Right cardiac atrium (tissue), 5 donors: ENCODE measurements around the gene HCN2. TPM values are rescaled to one million over a fixed set of nuclear protein-coding genes. Genes with fewer than 3 reads are reported as not detected.
A peak's percentile ranks its signal among the peaks of the same experiment; 100 is the strongest.

Experiments used
- ATAC-seq, 2 donors: fragments of 200-7000 bp; cut with Tn5 transposase; one replicate each; pipeline versions ENCODE4 v1.8.0 to v1.9.1; 2020; ENCODE audit warnings: moderate library complexity in 2 of 2, mild to moderate bottlenecking in 1 of 2
- DNase-seq, 3 donors: peaks; one replicate each; pipeline ENCODE4 v3.0.0-alpha.2; 2020
- H3K27ac ChIP-seq: one replicate; pipeline ENCODE4 v1.5.1; 2013; ENCODE audit warnings: mild to moderate bottlenecking, low read length, control low read depth, moderate library complexity
- H3K27me3 ChIP-seq: one replicate; pipeline ENCODE4 v1.6.1; 2013; ENCODE audit not compliant: control insufficient read depth, insufficient read depth
- H3K4me1 ChIP-seq: one replicate; pipeline ENCODE4 v1.6.1; 2013; ENCODE audit warnings: low read length; ENCODE audit not compliant: control insufficient read depth, insufficient read depth
- H3K4me3 ChIP-seq: one replicate; pipeline ENCODE4 v1.5.1; 2013; ENCODE audit warnings: low read length, control low read depth
- H3K9me3 ChIP-seq: one replicate; pipeline ENCODE4 v1.6.1; 2013; ENCODE audit warnings: low read length; ENCODE audit not compliant: control insufficient read depth
- WGBS: extraction: QIAGEN DNeasy Blood & Tissue Kit; methylation state at CpG from one replicate; pipeline ENCODE4 v1.1.7; 2013; 5-methylcytosine and 5-hydroxymethylcytosine counted together
- intact Hi-C, 4 donors: fragments of 100-400 bp; cut with DNase I; formaldehyde crosslinking; loops; one replicate each; pipeline versions ENCODE4 v1.11.0 to v1.14.0; 2022 to 2023
- polyA plus RNA-seq: library from polyadenylated mRNA; stranded (reverse); fragments of 200-250 nt; gene quantifications from one replicate; pipeline ENCODE4 v1.2.3, GENCODE V29; 2013
- total RNA-seq, 4 donors: library from RNA; stranded (reverse); fragmentation: NEBNext Ultra II Directional; extraction: Animal tissue kit (Norgen Biotek cat#: 25700); gene quantifications; one replicate each; pipeline ENCODE4 v1.2.1, GENCODE V29; 2021
- donor health status: healthy with polysubstance abuse.
- donor health status: DM: no; HTN: yes; CAD: no.
- donor health status: DM: no; HTN: no; CAD: no.
- donor health status: DM: no; HTN: yes; CAD: no; lungs with severe emphysema.
- donor health status: DM: yes; HTN: yes; CAD: no.

HCN2 gene
- total and polyA plus RNA-seq, 5 donors: 15.8 to 24.7 (median 20.3) TPM

GRCh38 chr19:646779-647565 lies 57.3 kb downstream of the HCN2 start:
- peak in 1 of 3 donors; percentile 59 for DNase-seq
- H3K4me1 ChIP-seq: no peaks in the 10 kb centered on the region
- ATAC-seq: no peak
- 93% methylated on average over 48 of the region's 48 CpGs for WGBS
- intact Hi-C loops: no loop called here
- no peaks in the 10 kb centered on the region for H3K27me3 ChIP-seq
- H3K9me3 ChIP-seq: no peaks in the 10 kb centered on the region
- no peak overlapping the region for H3K27ac ChIP-seq
- H3K4me3 ChIP-seq: no peak overlapping the region

DNA sequence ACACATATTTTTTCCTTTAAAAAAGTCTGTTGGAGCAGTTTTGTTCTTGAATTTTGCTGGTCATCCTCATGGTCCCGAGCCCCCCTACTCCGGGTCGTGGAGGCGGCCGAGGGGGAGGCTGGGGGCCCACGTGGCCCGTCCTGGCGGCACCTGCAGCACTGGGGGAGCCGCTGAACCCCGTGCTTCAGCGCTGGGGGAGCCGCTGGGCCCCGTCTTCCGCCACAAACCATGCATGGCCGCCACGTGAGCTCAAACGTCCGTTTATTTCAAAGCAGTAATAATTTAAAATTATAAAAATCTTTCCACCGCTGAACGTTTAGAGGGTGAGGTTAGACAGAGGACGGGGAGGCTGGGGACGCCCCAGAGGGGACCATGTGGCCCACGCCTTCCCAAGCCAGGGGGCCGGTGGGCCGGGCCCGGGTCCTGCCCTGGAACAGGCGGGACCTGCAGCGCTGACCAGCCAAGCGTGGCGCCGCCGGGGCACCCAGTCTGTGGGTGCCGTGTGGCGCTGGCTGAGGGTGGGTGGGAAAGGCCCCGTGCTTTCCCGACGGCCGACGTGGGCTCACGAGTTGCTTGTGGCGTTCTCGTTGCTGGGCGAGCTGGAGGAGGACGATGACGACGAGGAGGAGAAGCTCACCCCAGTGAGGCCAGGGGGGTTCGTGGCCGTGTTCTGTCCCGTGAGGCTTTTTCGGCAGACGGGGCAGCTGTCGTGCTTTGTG lies 58.0 kb downstream of the HCN2 start:
- 93% methylated on average over 52 of the region's 52 CpGs for WGBS
- no peak for ATAC-seq

GRCh38 chr19:648305-648704 lies 58.6 kb downstream of the HCN2 start:
- WGBS: 92% methylated on average over 29 of the region's 29 CpGs
- Histone ChIP-seq H3K4me3 (no peak overlapping the region), H3K9me3 (no peaks in the 10 kb centered on the region), H3K4me1 (no peaks in the 10 kb centered on the region), H3K27ac (no peak overlapping the region), H3K27me3 (no peaks in the 10 kb centered on the region)
- ATAC-seq (no peak), DNase-seq (peak in 1 of 3 donors; percentile 53)
- intact Hi-C loops: no loop called here

More for the DNA sequence above, 58.0 kb downstream of the HCN2 start:
- Histone ChIP-seq H3K27ac (no peak overlapping the region), H3K9me3 (no peaks in the 10 kb centered on the region), H3K4me3 (no peak overlapping the region), H3K4me1 (no peaks in the 10 kb centered on the region), H3K27me3 (no peaks in the 10 kb centered on the region)
- intact Hi-C loops: no loop called here
- peak in 1 of 3 donors; percentile 57 for DNase-seq

DNA sequence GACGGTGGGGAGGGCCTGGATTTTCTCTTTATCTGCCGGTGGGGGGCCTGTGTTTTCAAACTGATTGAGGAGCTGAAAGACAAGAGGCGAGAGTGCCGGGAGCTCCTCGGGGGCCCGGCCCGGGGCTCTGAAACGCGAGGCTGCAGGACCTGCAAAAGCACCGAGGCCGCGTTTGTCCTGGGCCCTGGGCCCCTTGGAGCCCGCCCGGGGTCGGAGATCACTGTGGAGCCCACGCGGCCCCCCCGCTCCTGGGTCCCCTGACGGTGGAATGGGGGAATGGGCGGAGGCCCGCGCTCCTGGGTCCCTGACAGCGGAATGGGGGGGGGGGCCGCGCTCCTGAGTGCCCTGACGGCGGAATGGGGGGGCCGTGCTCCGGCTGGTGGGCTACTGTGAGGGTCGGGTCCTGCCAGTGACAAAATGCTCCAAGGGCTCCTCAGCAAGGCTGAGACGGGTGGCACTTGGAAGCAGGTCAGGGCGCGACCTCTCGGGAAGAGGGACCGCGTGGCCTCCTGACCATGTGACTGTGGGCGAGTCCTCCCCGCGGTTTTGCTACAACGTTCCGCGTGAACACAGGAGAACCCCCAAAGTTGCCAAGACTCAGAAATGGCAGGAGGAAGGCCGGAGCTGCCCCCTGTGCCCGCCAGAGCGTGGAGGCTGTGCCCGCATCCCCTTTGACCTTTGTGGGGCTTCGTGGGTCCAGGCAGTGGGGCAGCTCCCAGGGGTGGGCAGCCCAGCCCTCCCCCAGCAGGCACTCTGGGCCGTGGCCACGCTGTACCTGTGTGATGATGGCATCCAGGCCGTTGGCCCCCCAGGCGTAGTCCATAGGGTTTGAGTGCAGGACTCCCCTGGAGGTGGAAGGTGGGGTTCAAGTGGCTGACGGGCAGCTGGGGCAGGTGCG lies 59.5 kb downstream of the HCN2 start:
- ATAC-seq: no peak
- no peak overlapping the region for H3K27ac ChIP-seq
- peak in 2 of 3 donors; percentile 49 to 64 for DNase-seq
- H3K27me3 ChIP-seq: no peaks in the 10 kb centered on the region
- H3K9me3 ChIP-seq: no peaks in the 10 kb centered on the region
- H3K4me3 ChIP-seq: no peak overlapping the region
- intact Hi-C loops: no loop called here
- 91% methylated on average over 53 of the region's 53 CpGs for WGBS
- no peaks in the 10 kb centered on the region for H3K4me1 ChIP-seq

DNA sequence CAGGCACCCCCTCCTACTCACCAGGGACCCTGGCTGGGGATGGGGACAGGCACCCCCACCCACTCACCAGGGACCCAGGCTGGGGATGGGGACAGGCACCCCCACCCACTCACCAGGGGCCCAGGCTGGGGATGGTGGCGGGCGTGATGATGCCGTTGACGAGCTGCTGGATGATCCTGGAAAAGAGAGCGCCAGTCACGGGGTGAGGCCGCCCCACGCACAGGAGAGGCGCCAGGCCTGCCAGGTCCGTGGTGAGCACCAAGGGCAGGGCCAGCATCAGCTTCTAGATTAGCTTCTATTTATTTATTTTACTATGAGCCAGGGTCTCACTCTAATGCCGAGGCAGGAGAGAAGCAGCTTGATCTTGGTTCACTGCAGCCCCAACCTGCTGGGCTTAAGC lies 60.4 kb downstream of the HCN2 start:
- ATAC-seq: no peak
- H3K4me3 ChIP-seq: no peak overlapping the region
- intact Hi-C loops: no loop called here
- 87% methylated on average over 11 of the region's 11 CpGs for WGBS
- no peaks in the 10 kb centered on the region for H3K4me1 ChIP-seq
- DNase-seq: peak in 1 of 3 donors; percentile 50
- no peaks in the 10 kb centered on the region for H3K27me3 ChIP-seq
- H3K9me3 ChIP-seq: no peaks in the 10 kb centered on the region
- H3K27ac ChIP-seq: no peak overlapping the region

DNA sequence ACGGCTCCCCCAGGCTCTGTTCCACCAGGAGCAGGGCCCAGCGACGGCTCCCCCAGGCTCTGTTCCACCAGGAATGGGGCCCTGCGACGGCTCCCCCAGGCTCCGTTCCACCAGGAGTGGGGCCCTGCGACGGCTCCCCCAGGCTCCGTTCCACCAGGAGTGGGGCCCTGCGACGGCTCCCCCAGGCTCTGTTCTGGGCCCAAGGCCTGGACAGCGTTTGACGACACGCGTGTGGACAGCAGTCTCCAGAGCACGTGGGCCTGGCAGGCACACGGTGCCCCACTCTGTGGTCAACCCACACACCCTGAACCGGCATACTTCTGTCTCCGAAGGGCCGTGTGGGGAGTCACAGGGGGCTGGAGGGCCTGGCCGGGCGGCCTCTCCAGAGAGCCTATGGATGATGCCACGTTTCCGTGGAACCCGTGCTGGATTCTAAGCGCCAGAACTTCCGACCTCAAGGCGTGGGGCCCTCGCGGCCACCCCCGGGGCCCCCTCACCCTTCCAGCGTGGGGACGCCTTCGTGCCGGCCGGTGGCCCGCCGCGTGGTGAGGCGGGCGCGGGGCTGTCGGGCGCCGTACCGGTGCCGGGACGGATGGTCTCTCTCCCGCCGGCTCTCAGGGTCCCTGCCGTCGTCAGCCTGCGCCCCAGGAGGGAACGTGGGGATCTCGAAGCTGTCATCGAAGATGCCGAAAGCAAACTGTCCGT lies 61.6 kb downstream of the HCN2 start:
- Histone ChIP-seq H3K27me3 (no peaks in the 10 kb centered on the region), H3K4me3 (no peak overlapping the region), H3K4me1 (no peaks in the 10 kb centered on the region), H3K9me3 (no peaks in the 10 kb centered on the region), H3K27ac (no peak overlapping the region)
- ATAC-seq (no peak), DNase-seq (peak in 1 of 3 donors; percentile 58)
- 94% methylated on average over 58 of the region's 58 CpGs for WGBS
- intact Hi-C loops: no loop called here

- intact Hi-C loops: no loop called here
- Histone ChIP-seq H3K9me3 (no peaks in the 10 kb centered on the region), H3K4me3 (no peak overlapping the region), H3K27me3 (no peaks in the 10 kb centered on the region), H3K27ac (no peak overlapping the region), H3K4me1 (no peaks in the 10 kb centered on the region)
- DNase-seq (no peak), ATAC-seq (no peak)
- WGBS: 88% methylated on average over 24 of the region's 24 CpGs
Observed at GRCh38 chr19:651991-652390, 62.3 kb downstream of the HCN2 start.

DNA sequence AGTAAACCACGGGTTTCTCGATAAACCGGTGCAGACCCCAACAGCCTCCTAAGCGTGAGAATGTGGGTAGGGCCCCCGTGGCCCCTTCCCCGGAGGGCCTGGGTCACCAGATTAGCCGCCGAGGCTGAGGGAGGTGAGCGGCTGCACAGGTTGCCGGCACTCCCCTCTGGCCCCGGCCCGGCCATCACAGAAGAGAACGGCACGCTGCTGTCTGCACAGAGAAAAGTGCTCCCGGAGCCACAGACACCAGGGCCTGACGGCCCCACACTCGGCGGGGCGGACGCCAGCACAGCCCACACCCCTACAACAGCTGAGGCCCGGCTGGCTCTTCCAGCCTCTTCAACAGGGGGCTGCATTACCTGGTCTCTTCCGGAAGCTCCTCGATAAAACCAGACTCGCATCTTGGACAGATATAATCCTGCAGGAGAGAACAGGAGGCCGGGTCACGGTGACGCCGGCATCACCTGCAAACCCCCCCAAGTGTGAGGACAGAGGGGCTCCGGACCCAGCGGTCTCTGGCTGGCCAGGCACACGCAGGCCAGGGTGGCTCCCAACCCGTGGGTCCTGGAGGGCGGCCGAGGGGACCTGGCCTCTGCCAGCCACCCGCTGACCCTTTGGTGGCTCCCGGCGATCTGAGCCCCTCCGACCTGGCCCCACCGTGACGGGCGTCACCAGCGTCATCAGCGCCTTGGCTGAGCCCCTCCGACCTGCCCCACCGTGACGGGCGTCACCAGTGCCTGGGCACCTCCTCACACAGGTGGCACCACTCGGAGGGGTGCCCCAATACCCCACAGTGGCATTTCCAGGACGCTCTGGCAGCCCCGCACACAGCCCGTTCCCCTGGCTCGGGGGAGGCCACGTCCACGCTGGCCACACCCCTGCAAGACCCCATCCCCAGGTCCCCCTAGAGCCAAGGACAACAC lies 63.0 kb downstream of the HCN2 start:
- no peak overlapping the region for H3K4me3 ChIP-seq
- H3K4me1 ChIP-seq: no peaks in the 10 kb centered on the region
- ATAC-seq: no peak
- WGBS: 94% methylated on average over 54 of the region's 54 CpGs
- H3K27ac ChIP-seq: no peak overlapping the region
- no peaks in the 10 kb centered on the region for H3K27me3 ChIP-seq
- H3K9me3 ChIP-seq: no peaks in the 10 kb centered on the region
- intact Hi-C loops: no loop called here
- no peak for DNase-seq

DNA sequence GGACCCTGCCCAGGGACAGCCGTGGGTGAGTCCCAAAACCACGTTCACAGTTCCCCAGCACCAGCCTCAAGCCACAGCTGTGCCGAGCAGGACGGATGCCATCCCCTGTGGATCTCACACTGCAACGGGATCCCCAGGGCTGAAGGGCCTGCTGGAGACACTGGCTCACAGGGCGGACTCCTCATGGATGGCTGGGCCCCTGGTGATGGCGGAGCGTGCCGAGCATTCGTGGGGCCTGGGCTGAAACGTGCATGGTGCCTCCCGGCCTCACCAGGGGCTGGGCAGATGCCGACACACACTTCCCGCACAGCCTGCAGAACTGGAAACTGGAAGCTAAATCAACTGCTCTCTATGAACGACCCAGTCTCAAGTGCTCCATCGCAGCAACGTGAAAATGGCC lies 63.7 kb downstream of the HCN2 start:
- no peak for DNase-seq
- Histone ChIP-seq H3K27me3 (no peaks in the 10 kb centered on the region), H3K27ac (no peak overlapping the region), H3K9me3 (no peaks in the 10 kb centered on the region), H3K4me3 (no peak overlapping the region), H3K4me1 (no peaks in the 10 kb centered on the region)
- intact Hi-C loops: no loop called here
- ATAC-seq: no peak
- 87% methylated on average over 17 of the region's 17 CpGs for WGBS

DNA sequence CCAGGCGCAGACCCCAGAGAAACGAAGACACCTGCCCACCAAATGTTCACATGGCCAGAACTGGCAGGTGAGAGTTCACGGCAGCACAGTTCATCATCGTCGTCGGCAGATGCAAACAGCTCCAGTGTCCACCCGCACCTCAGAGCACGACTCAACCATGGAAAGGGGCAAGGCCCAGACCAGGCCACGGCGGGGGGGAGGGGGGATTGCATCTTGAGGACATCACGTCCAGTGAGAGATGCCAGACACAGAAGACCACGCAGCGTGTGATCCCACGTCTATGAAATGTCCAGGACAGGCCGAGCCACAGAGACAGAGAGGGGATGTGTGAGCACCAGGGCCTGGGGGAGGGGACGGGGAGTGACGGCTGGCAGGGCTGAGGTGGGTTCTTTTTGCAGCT lies 66.0 kb downstream of the HCN2 start:
- Histone ChIP-seq H3K4me3 (no peak overlapping the region), H3K9me3 (no peaks in the 10 kb centered on the region), H3K4me1 (no peaks in the 10 kb centered on the region), H3K27ac (no peak overlapping the region), H3K27me3 (no peaks in the 10 kb centered on the region)
- DNase-seq (no peak), ATAC-seq (no peak)
- 77% methylated on average over 17 of the region's 17 CpGs for WGBS
- intact Hi-C loops: no loop called here
